ENCODE measurements around the gene EPHA2.

- TF ChIP-seq EZH2 (IDR thresholded peaks at IDR 0.05), result no peak
- TF ChIP-seq POLR2AphosphoS5 (IDR thresholded peaks at IDR 0.05; ENCODE audit: borderline replicate concordance, low read depth, low read length), result no peak
Measured at GRCh38 chr1:16204216-16204615, 48.3 kb upstream of the EPHA2 start.
